ENCODE data around the gene MCM7.

DNA sequence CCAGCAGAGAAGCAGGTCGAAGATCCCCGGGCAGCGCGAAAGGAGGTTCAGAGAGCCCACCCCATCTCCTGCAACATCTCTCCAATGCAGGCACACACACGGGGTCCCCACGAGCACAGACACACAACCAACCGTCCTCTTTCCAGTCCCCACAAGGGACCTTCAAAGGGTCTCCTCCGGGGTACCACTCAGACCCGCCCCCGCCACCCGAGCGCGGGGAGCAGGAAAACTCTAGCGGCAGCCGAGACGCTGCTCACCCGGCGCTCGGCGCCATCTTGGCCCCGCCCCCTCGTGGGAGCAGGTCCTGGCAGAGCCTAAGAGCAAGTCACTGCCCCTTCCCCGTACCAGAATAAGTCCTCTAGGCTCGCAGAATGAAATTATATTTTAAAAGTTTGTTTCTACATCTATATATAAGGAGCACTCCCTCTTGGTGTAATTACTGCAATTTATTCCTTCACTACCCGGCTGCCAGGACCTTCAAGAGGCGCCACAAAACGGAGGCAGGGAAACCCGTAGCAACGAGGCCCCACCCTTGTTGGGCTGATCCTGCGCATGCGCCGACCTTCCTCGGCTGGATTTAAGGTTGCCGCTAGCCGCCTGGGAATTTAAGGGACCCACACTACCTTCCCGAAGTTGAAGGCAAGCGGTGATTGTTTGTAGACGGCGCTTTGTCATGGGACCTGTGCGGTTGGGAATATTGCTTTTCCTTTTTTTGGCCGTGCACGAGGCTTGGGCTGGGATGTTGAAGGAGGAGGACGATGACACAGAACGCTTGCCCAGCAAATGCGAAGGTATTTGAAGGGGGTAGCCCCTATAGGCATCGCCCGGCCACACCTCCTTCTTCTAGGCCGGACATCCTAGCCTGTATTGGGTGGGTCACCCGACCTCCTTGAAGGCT, 18.1 kb upstream of the MCM7 start, which contains the start of the genes CNPY4 and TAF6:
- TF ChIP-seq, protein P1, sequence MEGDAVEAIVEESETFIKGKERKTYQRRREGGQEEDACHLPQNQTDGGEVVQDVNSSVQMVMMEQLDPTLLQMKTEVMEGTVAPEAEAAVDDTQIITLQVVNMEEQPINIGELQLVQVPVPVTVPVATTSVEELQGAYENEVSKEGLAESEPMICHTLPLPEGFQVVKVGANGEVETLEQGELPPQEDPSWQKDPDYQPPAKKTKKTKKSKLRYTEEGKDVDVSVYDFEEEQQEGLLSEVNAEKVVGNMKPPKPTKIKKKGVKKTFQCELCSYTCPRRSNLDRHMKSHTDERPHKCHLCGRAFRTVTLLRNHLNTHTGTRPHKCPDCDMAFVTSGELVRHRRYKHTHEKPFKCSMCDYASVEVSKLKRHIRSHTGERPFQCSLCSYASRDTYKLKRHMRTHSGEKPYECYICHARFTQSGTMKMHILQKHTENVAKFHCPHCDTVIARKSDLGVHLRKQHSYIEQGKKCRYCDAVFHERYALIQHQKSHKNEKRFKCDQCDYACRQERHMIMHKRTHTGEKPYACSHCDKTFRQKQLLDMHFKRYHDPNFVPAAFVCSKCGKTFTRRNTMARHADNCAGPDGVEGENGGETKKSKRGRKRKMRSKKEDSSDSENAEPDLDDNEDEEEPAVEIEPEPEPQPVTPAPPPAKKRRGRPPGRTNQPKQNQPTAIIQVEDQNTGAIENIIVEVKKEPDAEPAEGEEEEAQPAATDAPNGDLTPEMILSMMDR (IDR thresholded peaks at IDR 0.05 in 2 of 3, conservative IDR thresholded peaks at IDR 0.05 in 1 of 3; ENCODE audit: borderline replicate concordance in 1 of 3, insufficient read depth in 1 of 3, low read depth in 2 of 3, low read length in 2 of 3) = no peak
- TF ChIP-seq, protein P2, sequence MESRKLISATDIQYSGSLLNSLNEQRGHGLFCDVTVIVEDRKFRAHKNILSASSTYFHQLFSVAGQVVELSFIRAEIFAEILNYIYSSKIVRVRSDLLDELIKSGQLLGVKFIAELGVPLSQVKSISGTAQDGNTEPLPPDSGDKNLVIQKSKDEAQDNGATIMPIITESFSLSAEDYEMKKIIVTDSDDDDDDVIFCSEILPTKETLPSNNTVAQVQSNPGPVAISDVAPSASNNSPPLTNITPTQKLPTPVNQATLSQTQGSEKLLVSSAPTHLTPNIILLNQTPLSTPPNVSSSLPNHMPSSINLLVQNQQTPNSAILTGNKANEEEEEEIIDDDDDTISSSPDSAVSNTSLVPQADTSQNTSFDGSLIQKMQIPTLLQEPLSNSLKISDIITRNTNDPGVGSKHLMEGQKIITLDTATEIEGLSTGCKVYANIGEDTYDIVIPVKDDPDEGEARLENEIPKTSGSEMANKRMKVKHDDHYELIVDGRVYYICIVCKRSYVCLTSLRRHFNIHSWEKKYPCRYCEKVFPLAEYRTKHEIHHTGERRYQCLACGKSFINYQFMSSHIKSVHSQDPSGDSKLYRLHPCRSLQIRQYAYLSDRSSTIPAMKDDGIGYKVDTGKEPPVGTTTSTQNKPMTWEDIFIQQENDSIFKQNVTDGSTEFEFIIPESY (IDR thresholded peaks at IDR 0.05; ENCODE audit: extremely low read depth, insufficient replicate concordance, low read length) = no peak
- peak; percentile 99 for TF ChIP-seq YY1 (IDR thresholded peaks at IDR 0.05; ENCODE audit: extremely low read depth, insufficient replicate concordance, low read depth, low read length)

Data from HCT116 (cell line).